ENCODE results near the gene DGCR2. TPM values are rescaled to one million over a fixed set of nuclear protein-coding genes. Genes with fewer than 3 reads are reported as not detected.

Gene DGCR2
- total and polyA plus RNA-seq, 10 of the 15 experiments (the other 5 are each of a cell fraction or from before 2014, with no cell fraction given) = 0.19 to 28.4 (median 16.0) TPM

GRCh38 chr22:19018256-19018655, 104.0 kb downstream of the DGCR2 start (continued):
- TF ChIP-seq SREBF2 (IDR thresholded peaks at IDR 0.05; ENCODE audit: low read length) (no peak), TCF3 (IDR thresholded peaks at IDR 0.05; ENCODE audit: borderline replicate concordance, insufficient read depth, low read depth, low read length) (no peak), NFYA (IDR thresholded peaks at IDR 0.05; ENCODE audit: borderline replicate concordance, low read depth, low read length) (no peak)

- no peak for DNase-seq (ENCODE audit: low read depth, low spot score)
- ChIA-PET CTCF (no interaction called here), POLR2A (no interaction called here), RAD21 (ENCODE audit: unreplicated experiment) (no interaction called here), SMC1A (ENCODE audit: uncharacterized antibody, unreplicated experiment) (no interaction called here)
- Histone ChIP-seq H4K20me1 (ENCODE audit: control insufficient read depth, insufficient read depth) (no peaks in the 10 kb centered on the region), H3K79me2 (ENCODE audit: control insufficient read depth, insufficient read depth, low read length) (no peaks in the 10 kb centered on the region), H3K4me3 (no peak overlapping the region), H3K4me2 (ENCODE audit: control insufficient read depth, insufficient read depth) (no peak overlapping the region), H3K9me3 (replicated peaks; ENCODE audit: control insufficient read depth, insufficient read depth, low read length) (no peaks in the 10 kb centered on the region), H3K27me3 (replicated peaks in 1 of 2; ENCODE audit: control insufficient read depth in 2 of 2, insufficient read depth in 2 of 2, low read length in 1 of 2) (peaks cover 0 to 5% of the 10 kb centered on the region in 2 experiments; a peak in 1 of 4 replicates), H3K4me1 (ENCODE audit: control insufficient read depth, insufficient read depth, low read length) (no peaks in the 10 kb centered on the region), H2AFZ (ENCODE audit: control insufficient read depth, low read depth, low read length) (no peak overlapping the region), H3K36me3 (ENCODE audit: control insufficient read depth in 2 of 2, insufficient read depth in 2 of 2, low read length in 1 of 2) (no peaks in the 10 kb centered on the region), H3K9ac (ENCODE audit: control insufficient read depth, insufficient read depth, low read length) (no peak overlapping the region), H3K27ac (ENCODE audit: control insufficient read depth, insufficient read depth) (no peak overlapping the region)
- 50% methylated on average over 15 of the region's 15 CpGs for WGBS (ENCODE audit: insufficient coverage, insufficient replicate concordance, low lambda C conversion rate, missing lambda C conversion rate)
- FAIRE-seq = no peak
- no peak for ATAC-seq
- BruUV-seq (replicated peaks) = no TSS peak
- in situ Hi-C loops (cut with MboI) = no loop called here
- intact Hi-C loops (cut with micrococcal nuclease; ENCODE audit: unreplicated experiment) = no loop called here
- TF ChIP-seq NFXL1 (IDR thresholded peaks at IDR 0.05; ENCODE audit: borderline replicate concordance) = no peak
- no peak for TF ChIP-seq RUNX3 (IDR thresholded peaks at IDR 0.05; ENCODE audit: low read length)
- no peak for TF ChIP-seq USF1 (IDR thresholded peaks at IDR 0.05; ENCODE audit: borderline replicate concordance, extremely low read length, insufficient read depth, low read depth, low read length)
- no peak for TF ChIP-seq BCLAF1 (IDR thresholded peaks at IDR 0.05)
- TF ChIP-seq ZSCAN29 (IDR thresholded peaks at IDR 0.05) = no peak
- TF ChIP-seq ZBED1 (IDR thresholded peaks at IDR 0.05; ENCODE audit: borderline replicate concordance) = no peak
- TF ChIP-seq SP1 (IDR thresholded peaks at IDR 0.05; ENCODE audit: low read depth, low read length) = no peak
- TF ChIP-seq RB1 (IDR thresholded peaks at IDR 0.05; ENCODE audit: borderline replicate concordance) = no peak
- no peak for TF ChIP-seq TBL1XR1 (IDR thresholded peaks at IDR 0.05; ENCODE audit: low read depth, low read length)
- TF ChIP-seq BACH1 (IDR thresholded peaks at IDR 0.05; ENCODE audit: borderline replicate concordance) = no peak
- no peak for TF ChIP-seq NFYB (IDR thresholded peaks at IDR 0.05; ENCODE audit: insufficient read depth, low read depth, low read length)
- no peak for TF ChIP-seq PBX3 (IDR thresholded peaks at IDR 0.05; ENCODE audit: insufficient replicate concordance, low read depth, low read length)
- TF ChIP-seq POU2F2 (IDR thresholded peaks at IDR 0.05; ENCODE audit: borderline replicate concordance, low read depth, low read length) = no peak
These were observed 106.0 kb downstream of the DGCR2 start for GRCh38 chr22:19016081-19016766.
